ENCODE results near the gene SLC34A2.

The SLC34A2 gene

DNA sequence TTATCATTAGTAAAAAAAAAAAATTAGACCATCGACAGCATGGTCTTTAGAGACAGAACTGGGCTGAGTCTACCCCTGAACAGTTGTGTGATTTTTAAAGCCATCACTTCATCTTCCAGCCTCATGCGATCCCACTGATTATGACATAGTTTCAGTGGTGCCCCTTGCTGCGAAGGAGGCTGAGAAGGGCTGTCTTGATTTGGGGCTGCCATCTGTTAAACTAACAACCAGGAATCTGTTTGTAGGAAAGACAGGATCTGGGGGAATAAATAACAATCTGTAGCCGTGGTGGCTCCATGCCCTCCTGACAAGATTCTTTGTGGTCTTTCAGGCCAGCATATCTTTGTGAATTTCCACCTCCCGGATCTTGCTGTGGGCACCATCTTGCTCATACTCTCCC lies 17.1 kb downstream of the SLC34A2 start:
- Histone ChIP-seq H3K4me2 (ENCODE audit: low read depth, low read length, poor library complexity, severe bottlenecking) (no peak overlapping the region), H3K4me1 (ENCODE audit: insufficient read depth, low read length, poor library complexity, severe bottlenecking) (no peaks in the 10 kb centered on the region), H3K36me3 (ENCODE audit: insufficient read depth, low read length) (no peaks in the 10 kb centered on the region), H4K20me1 (ENCODE audit: insufficient read depth, low read length, poor library complexity, severe bottlenecking) (no peaks in the 10 kb centered on the region), H3K4me3 (ENCODE audit: low read length, poor library complexity, severe bottlenecking) (no peak overlapping the region), H3K79me2 (ENCODE audit: insufficient read depth, low read length) (no peaks in the 10 kb centered on the region), H3K9ac (ENCODE audit: low read depth, low read length, poor library complexity, severe bottlenecking) (no peak overlapping the region), H2AFZ (ENCODE audit: low read length) (no peak overlapping the region), H3K9me3 (ENCODE audit: insufficient read depth, low read depth, low read length) (no peaks in the 10 kb centered on the region), H3K9me2 (replicated peaks; ENCODE audit: low read depth, low read length) (no peaks in the 10 kb centered on the region), H3F3A (ENCODE audit: low read depth) (no peaks in the 10 kb centered on the region), H3K27me3 (ENCODE audit: insufficient read depth, low read length, poor library complexity, severe bottlenecking) (no peaks in the 10 kb centered on the region)
- TF ChIP-seq EZH2phosphoT487 (IDR thresholded peaks at IDR 0.05; ENCODE audit: borderline replicate concordance) (no peak), CTCF (conservative IDR thresholded peaks at IDR 0.05; ENCODE audit: low read length) (no peak)

DNA sequence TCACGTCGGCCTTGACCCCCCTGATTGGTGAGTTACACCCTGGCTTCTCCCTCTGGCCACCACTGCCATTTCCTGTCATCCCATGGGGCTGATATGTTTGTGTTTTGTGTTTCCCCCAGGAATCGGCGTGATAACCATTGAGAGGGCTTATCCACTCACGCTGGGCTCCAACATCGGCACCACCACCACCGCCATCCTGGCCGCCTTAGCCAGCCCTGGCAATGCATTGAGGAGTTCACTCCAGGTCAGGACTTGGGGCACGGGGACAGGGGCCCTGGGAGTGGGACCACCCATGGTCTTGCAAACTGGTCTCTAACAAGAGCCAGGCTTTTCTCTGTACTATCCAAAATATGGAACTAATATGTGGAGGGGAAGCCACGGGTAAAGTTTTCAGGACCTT lies 18.7 kb downstream of the SLC34A2 start:
- TF ChIP-seq EZH2phosphoT487 (IDR thresholded peaks at IDR 0.05; ENCODE audit: borderline replicate concordance): no peak
- no peak for TF ChIP-seq CTCF (conservative IDR thresholded peaks at IDR 0.05; ENCODE audit: low read length)
- no peaks in the 10 kb centered on the region for H3K36me3 ChIP-seq (ENCODE audit: insufficient read depth, low read length)
- H3F3A ChIP-seq (ENCODE audit: low read depth): no peaks in the 10 kb centered on the region

DNA sequence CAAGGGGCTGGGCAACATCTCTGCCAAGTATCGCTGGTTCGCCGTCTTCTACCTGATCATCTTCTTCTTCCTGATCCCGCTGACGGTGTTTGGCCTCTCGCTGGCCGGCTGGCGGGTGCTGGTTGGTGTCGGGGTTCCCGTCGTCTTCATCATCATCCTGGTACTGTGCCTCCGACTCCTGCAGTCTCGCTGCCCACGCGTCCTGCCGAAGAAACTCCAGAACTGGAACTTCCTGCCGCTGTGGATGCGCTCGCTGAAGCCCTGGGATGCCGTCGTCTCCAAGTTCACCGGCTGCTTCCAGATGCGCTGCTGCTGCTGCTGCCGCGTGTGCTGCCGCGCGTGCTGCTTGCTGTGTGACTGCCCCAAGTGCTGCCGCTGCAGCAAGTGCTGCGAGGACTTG lies 20.6 kb downstream of the SLC34A2 start:
- Histone ChIP-seq H3K4me3 (ENCODE audit: low read length, poor library complexity, severe bottlenecking) (no peak overlapping the region), H3K4me1 (ENCODE audit: insufficient read depth, low read length, poor library complexity, severe bottlenecking) (no peaks in the 10 kb centered on the region), H3K9me2 (replicated peaks; ENCODE audit: low read depth, low read length) (no peaks in the 10 kb centered on the region), H3K9ac (ENCODE audit: low read depth, low read length, poor library complexity, severe bottlenecking) (no peak overlapping the region), H4K20me1 (ENCODE audit: insufficient read depth, low read length, poor library complexity, severe bottlenecking) (no peaks in the 10 kb centered on the region), H2AFZ (ENCODE audit: low read length) (no peak overlapping the region), H3F3A (ENCODE audit: low read depth) (no peaks in the 10 kb centered on the region), H3K4me2 (ENCODE audit: low read depth, low read length, poor library complexity, severe bottlenecking) (no peak overlapping the region), H3K27me3 (ENCODE audit: insufficient read depth, low read length, poor library complexity, severe bottlenecking) (no peaks in the 10 kb centered on the region), H3K9me3 (ENCODE audit: insufficient read depth, low read depth, low read length) (no peaks in the 10 kb centered on the region), H3K36me3 (ENCODE audit: insufficient read depth, low read length) (no peaks in the 10 kb centered on the region), H3K79me2 (ENCODE audit: insufficient read depth, low read length) (no peaks in the 10 kb centered on the region)
- TF ChIP-seq EZH2phosphoT487 (IDR thresholded peaks at IDR 0.05; ENCODE audit: borderline replicate concordance) (no peak), CTCF (conservative IDR thresholded peaks at IDR 0.05; ENCODE audit: low read length) (no peak)

More for the DNA sequence above, 18.7 kb downstream of the SLC34A2 start:
- no peak overlapping the region for H3K4me3 ChIP-seq (ENCODE audit: low read length, poor library complexity, severe bottlenecking)
- no peak overlapping the region for H3K4me2 ChIP-seq (ENCODE audit: low read depth, low read length, poor library complexity, severe bottlenecking)
- no peaks in the 10 kb centered on the region for H3K4me1 ChIP-seq (ENCODE audit: insufficient read depth, low read length, poor library complexity, severe bottlenecking)
- no peak overlapping the region for H3K9ac ChIP-seq (ENCODE audit: low read depth, low read length, poor library complexity, severe bottlenecking)
- H3K27me3 ChIP-seq (ENCODE audit: insufficient read depth, low read length, poor library complexity, severe bottlenecking): no peaks in the 10 kb centered on the region
- H3K9me3 ChIP-seq (ENCODE audit: insufficient read depth, low read depth, low read length): no peaks in the 10 kb centered on the region
- no peaks in the 10 kb centered on the region for H3K79me2 ChIP-seq (ENCODE audit: insufficient read depth, low read length)
- H4K20me1 ChIP-seq (ENCODE audit: insufficient read depth, low read length, poor library complexity, severe bottlenecking): no peaks in the 10 kb centered on the region
- no peaks in the 10 kb centered on the region for H3K9me2 ChIP-seq (replicated peaks; ENCODE audit: low read depth, low read length)
- no peak overlapping the region for H2AFZ ChIP-seq (ENCODE audit: low read length)

All from Loucy (cell line).